Activated naive CD8-positive, alpha-beta T cell treated with anti-CD3 and anti-CD28 coated beads, Interleukin-2, amount 50 U/mL, for 24 hours (primary cell): ENCODE data around the gene KCNC1.

Source experiments
- ATAC-seq: fragments of 150-1000 bp; cut with Tn5 transposase; one replicate; pipeline ENCODE4 v1.10.0; 2021
- DNase-seq: peaks from one replicate; pipeline ENCODE4 v3.0.0; 2021
- H3K27ac Mint-ChIP-seq: one replicate; pipeline ENCODE4 v1.8.0; 2021; ENCODE audit warnings: mild to moderate bottlenecking, mixed read lengths
- H3K27me3 Mint-ChIP-seq: one replicate; pipeline ENCODE4 v1.8.0; 2021; ENCODE audit warnings: mixed read lengths
- H3K36me3 Mint-ChIP-seq: one replicate; pipeline ENCODE4 v1.8.0; 2021; ENCODE audit warnings: low read depth, mixed read lengths
- H3K4me1 Mint-ChIP-seq: one replicate; pipeline ENCODE4 v1.8.0; 2021; ENCODE audit warnings: mixed read lengths
- H3K4me3 Mint-ChIP-seq: one replicate; pipeline ENCODE4 v1.8.0; 2021; ENCODE audit warnings: mild to moderate bottlenecking, moderate library complexity, mixed read lengths
- H3K9me3 Mint-ChIP-seq: one replicate; pipeline ENCODE4 v1.8.0; 2021; ENCODE audit warnings: mixed read lengths

Gene KCNC1

DNA sequence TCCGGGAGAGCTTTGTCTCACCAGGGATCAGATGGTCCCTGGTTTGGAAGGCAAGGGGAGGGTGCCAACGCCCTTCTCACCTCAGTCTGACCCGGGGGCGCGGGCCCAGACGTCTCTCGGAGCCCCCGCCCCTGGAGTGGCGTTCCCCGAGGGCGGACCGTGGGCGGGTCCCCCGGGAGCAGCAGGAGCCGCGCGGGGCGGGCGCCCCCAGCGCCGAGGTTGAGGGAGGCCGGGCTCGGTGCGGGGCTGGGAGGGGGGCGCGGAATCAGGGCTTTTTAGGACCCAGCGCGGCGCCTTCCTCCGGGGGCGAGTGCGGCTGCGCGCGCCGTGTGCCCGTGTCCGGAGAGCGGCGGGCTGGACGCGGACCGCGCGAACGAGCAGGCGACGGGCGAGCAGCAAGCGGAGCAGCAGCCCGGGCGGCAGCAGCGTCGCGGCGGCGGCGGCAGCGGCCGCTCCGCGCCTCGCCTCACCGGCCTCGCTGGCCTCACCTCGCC is at the start of gene KCNC1:
Gene KCNC1, plus strand, starts transcription at position 364 of the 494 bp plus-strand sequence. CDS start 1,222 bp downstream, outside the sequence.
- ATAC-seq = no peak
- H3K9me3 Mint-ChIP-seq = no peaks in the 10 kb centered on the region
- no peak within 1 kb of the TSS for H3K27ac Mint-ChIP-seq
- no peak for DNase-seq
- H3K36me3 Mint-ChIP-seq = peaks cover 2% of the 10 kb centered on the region
- H3K4me3 Mint-ChIP-seq = no peak within 1 kb of the TSS
- peaks cover 4% of the 10 kb centered on the region for H3K4me1 Mint-ChIP-seq
- peaks cover 61% of the 10 kb centered on the region for H3K27me3 Mint-ChIP-seq

DNA sequence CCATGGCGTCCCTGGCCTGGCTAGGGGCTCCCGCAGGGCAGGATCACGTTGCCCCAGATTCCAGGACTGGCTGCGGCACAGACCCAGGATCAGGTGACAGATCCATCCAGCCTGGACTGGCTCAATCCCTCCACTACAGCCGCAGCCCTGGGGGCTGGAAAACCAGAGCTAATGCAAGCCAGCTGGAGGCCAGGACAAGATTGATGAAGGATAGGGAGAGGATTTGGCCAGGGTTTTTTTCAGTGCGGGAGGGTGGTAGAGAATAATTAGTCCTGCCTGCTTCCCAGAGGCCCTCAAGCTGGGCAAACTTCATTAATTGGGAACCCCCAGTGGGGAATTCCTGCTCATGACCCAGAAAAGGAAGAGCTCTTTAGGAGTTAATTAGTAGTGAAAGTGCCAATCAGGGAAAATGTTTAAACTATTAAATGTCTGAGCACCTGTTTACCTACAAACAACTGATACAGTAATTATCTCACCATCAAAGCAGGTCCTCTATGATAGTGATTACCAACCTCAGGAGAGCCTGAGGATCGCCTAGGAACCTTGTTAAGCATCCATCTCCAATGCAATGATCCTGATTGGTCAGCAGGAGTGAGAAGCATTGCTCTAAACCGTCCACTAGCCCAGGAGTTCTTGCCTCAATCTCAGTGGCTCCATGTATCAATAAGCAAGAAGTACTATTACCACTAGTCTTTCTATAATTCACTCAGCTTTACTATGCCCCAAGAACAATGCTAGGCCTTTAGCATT is 48.2 kb upstream of the KCNC1 start:
- Mint-ChIP-seq H3K36me3 (no peaks in the 10 kb centered on the region), H3K27me3 (peaks cover 12% of the 10 kb centered on the region), H3K4me1 (no peaks in the 10 kb centered on the region), H3K9me3 (no peaks in the 10 kb centered on the region), H3K27ac (no peak overlapping the region), H3K4me3 (no peak overlapping the region)
- DNase-seq (no peak), ATAC-seq (no peak)

DNA sequence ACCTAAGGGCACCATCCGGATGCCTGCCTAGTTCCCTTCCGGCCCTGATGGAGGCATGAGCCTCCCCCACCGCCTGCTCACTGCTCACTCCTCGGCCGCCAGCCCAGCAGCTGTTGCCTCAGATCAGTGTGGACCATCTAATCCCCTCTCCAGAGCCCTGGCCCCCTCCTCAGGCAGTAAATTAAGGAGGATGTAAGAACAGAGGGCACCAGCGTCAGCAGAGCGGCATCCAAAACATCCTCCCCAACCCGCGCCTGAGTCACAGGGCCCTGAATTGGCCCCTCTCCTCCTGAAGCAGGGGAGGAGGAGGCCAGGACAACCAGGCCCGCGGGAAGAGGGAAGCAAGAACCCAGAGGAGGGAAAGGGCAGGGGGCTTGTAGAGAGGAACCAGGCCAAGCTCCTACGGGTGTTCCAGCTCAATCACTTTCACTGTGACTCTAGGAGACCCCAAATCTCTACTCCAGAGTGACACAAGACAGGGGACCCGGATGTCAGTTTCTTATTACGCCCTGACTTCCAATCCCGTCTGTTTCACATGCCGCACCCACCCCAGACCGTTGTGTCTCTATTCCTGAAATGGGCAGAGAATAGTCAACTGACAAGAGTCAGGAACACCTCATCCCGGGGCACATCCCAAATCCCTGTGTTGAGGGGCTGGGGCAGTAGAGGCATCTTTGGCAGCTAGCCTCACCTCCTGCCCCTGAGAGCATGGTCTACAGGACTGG is 46.5 kb upstream of the KCNC1 start:
- no peaks in the 10 kb centered on the region for H3K36me3 Mint-ChIP-seq
- H3K27me3 Mint-ChIP-seq = peaks cover 16% of the 10 kb centered on the region
- DNase-seq (no peak), ATAC-seq (no peak)
- no peak overlapping the region for H3K4me3 Mint-ChIP-seq
- no peak overlapping the region for H3K27ac Mint-ChIP-seq
- no peaks in the 10 kb centered on the region for H3K9me3 Mint-ChIP-seq
- H3K4me1 Mint-ChIP-seq = no peaks in the 10 kb centered on the region

DNA sequence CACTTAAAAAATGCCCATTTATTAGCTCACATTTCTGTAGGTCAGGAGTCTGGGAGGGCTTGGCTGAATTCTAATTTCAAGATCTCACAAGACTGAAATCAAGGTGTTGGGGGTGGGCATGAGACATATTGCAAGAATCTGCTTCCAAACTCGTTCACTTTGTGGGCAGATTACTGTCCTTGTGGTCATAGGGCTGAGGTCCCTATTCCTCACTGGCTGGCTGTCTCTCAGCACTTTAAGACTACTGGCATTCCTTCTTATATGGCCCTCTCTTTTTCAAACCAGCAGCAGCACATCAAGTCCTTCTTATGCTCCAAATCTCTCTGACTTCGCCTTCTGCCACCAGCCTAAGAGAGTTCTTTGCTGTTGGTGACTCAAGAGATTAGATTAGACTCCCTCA is 43.0 kb upstream of the KCNC1 start:
- Mint-ChIP-seq H3K27ac (no peak overlapping the region), H3K27me3 (peaks cover 39% of the 10 kb centered on the region), H3K4me3 (no peak overlapping the region), H3K36me3 (no peaks in the 10 kb centered on the region), H3K4me1 (no peaks in the 10 kb centered on the region), H3K9me3 (no peaks in the 10 kb centered on the region)
- DNase-seq (no peak), ATAC-seq (no peak)

DNA sequence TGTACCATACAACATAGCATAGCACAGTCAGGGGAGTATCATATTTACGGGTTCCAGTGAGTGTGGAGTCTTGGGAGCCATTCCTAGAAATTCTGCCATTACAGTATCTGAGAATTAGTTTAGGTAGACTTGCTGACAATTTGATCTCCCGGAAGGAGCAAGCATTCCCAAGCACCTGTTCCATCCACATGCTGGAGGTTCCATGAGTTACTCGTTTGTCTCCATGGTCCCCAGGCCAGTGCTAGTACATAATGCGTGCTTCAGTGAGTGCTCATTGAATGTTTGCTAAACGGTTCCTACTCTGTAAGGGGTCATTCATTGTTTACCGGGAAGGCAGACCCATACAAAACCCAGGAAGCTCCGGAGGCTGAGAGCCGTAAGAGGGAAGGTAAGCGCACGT is 42.6 kb upstream of the KCNC1 start:
- Mint-ChIP-seq H3K36me3 (no peaks in the 10 kb centered on the region), H3K4me1 (no peaks in the 10 kb centered on the region), H3K27me3 (peaks cover 43% of the 10 kb centered on the region), H3K27ac (no peak overlapping the region), H3K9me3 (no peaks in the 10 kb centered on the region), H3K4me3 (no peak overlapping the region)
- DNase-seq = no peak
- ATAC-seq = no peak

DNA sequence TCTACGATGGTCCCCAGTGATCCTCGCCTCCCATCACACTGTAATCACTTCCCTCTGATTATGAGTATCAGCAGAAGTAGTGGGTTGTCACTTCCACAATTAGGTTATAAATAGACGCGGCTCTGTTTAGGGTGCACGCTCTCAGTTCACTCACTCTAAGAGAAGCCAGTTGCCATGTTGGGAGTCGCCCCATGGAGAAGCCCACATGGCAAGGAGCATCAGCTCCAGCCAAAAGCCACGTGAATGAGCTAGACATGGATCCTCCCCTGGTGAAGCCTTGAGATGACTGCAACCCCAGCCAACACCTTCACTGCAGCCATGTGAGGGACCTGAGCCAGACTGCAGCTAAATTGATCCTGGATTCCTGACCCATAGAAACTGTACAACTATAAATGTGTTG is 41.6 kb upstream of the KCNC1 start:
- Mint-ChIP-seq H3K27ac (no peak overlapping the region), H3K27me3 (peaks cover 47% of the 10 kb centered on the region), H3K4me3 (no peak overlapping the region), H3K4me1 (no peaks in the 10 kb centered on the region), H3K36me3 (no peaks in the 10 kb centered on the region), H3K9me3 (no peaks in the 10 kb centered on the region)
- DNase-seq = no peak
- ATAC-seq = no peak

DNA sequence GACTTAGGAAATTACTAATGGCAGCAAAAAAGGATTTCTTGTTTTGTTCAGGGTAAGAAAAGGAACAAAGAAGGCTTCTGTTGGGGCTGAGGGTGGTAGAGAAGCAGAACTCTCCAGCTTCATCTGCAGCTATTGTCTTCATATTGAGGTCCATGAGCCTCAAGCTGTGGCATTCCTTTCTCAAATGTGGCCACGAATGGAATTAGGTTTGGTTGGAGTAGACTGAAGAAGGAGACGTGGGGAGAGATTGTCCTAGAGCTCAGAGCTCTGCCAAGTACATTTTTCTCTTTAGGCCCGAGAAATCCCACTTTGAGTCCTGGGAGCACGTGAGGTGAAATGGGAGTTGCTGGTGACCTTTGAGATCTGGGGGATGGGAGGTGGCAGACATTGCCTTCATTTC is 41.0 kb upstream of the KCNC1 start:
- Mint-ChIP-seq H3K27me3 (peaks cover 50% of the 10 kb centered on the region), H3K27ac (no peak overlapping the region), H3K4me3 (no peak overlapping the region), H3K9me3 (no peaks in the 10 kb centered on the region), H3K36me3 (no peaks in the 10 kb centered on the region), H3K4me1 (no peaks in the 10 kb centered on the region)
- DNase-seq (no peak), ATAC-seq (no peak)

DNA sequence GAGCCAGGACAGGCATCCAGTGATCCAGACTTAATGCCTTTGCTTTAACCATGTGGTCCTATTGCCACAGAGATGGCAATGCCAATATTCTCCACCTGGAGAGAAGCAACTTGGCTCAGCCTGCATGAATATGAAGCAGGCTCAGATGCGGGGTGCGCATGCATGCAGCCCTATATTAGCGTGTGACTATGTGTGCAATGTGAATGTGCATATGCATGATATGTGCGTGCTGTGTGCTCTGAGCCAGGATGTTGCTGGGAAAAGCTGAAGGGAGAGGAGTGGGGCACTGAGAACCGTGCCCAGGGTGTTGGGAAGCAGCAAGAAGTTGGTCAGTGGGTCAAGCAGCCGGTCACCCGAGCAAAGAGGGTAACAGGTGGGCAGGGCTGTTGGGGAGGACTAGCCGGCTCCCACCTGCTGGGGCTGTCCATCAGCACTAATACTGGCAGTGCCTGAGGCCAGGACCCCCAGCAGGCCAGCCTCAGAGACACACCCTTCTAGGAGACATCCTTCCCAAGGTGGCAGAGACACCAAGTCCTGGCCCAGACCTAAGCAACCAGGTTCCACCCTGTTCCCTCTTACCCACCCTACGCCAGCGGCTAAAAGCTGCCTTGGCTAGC is 40.0 kb upstream of the KCNC1 start:
- H3K4me1 Mint-ChIP-seq = no peaks in the 10 kb centered on the region
- DNase-seq = no peak
- H3K9me3 Mint-ChIP-seq = no peaks in the 10 kb centered on the region
- no peak for ATAC-seq
- H3K4me3 Mint-ChIP-seq = no peak overlapping the region
- no peak overlapping the region for H3K27ac Mint-ChIP-seq
- peaks cover 50% of the 10 kb centered on the region for H3K27me3 Mint-ChIP-seq
- H3K36me3 Mint-ChIP-seq = no peaks in the 10 kb centered on the region

DNA sequence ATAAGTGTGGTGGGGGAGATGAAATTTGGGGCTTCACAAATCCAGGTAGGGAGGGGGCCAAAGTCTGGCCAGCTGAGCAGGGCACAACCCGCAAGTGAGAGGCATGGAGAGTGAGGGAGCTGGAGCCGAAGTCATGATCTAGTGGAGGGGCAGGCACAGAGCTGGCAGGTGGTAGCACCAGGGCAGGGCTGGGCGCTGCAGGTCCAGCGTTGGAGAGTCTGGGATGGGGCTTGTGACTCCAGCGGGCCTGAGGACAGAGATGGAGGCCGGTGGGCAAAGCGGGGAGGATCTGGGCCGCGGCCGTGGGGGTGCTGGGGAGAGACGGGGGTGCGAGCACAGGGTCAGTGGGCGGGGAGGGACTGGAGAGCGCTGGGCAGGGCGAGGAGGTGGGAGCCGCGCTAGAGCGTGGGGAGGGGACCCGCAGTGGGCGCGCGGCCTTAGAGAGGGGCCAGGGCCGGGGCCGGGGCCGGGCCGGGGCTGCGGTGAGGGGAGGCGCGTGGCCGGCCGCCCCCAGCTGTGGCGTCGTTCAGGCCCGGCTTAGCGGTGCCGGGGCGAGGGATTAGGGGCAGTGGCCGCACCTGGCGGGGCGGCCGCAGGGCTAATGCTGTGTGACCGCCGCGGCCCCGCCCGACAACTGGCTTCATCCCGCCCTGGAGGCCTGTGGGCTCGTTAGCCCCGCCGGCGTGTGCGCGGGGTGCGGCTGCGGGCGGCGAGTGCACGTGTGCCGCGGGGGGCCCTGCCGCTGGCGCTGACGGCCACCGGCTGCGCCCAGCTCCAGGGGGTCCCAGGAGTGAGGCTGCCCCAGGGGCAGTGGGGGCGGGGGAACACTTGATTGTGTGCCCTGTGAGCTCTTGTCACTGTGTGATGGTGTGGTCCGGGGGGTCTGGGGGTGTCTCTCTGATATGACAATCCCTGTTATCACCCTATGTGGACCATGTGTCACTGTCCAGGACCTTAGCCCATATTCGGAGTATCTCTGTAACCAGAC is 38.8 kb upstream of the KCNC1 start:
- no peak for DNase-seq
- Mint-ChIP-seq H3K4me1 (no peaks in the 10 kb centered on the region), H3K27ac (no peak overlapping the region), H3K4me3 (no peak overlapping the region), H3K27me3 (peaks cover 50% of the 10 kb centered on the region), H3K9me3 (no peaks in the 10 kb centered on the region), H3K36me3 (no peaks in the 10 kb centered on the region)
- peak; percentile 13 for ATAC-seq

DNA sequence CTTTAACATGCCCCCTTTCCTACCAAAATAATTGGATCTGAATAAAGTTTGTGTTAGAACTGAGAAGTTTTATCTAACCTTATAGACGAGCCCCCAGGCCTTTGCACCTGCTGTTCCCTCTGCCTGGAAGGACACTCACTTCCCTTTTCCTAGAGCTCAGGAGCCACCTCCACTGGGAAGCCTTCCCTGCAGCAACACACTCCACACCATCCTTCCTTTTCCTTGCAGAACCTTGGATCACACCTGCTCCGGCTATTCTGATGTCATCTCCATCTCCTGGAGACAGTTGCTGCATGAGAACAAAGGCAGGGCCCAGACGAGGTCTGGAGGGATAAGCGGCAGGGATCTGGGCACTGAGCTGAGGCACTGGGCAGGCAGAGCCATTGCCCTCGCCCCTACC is 37.8 kb upstream of the KCNC1 start:
- Mint-ChIP-seq H3K4me3 (no peak overlapping the region), H3K27me3 (peaks cover 44% of the 10 kb centered on the region), H3K27ac (no peak overlapping the region), H3K9me3 (no peaks in the 10 kb centered on the region), H3K4me1 (no peaks in the 10 kb centered on the region), H3K36me3 (no peaks in the 10 kb centered on the region)
- ATAC-seq (no peak), DNase-seq (no peak)

DNA sequence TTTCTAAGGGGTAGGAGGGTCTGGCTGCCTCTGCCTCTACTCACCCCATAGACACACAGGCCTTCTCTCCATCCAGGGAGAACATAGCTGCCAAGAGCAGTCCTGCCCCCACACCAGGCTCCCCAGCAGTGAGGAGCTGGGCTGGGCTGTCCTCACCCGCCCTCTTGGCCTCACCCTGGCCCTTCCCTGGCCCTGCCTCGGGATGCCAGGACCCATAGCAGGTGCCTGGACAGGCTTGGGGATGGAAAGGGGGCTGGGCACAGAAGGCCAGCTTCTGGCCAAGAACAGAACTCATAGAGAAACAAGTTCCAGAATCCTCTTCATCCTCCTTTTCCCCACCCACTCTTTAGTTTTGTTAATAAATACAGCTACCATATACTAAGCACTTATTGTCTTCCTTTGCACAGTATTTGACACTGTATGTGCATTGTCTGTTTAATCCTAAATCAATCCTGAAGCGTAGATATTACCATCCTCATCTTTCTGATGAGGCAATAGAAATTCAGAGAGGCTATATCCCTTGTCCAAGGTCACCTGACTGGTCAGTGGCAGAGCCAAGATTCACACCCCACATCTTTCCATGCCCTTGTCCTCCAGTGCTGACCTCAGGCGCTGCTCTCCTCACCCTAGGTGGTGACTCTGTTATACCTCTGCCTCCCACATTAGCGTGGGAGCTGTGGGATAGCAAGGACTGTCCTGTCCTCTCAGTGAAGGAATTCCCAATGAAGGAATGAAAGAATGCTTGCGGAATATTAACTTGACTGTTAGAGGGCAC is 37.2 kb upstream of the KCNC1 start:
- H3K9me3 Mint-ChIP-seq = no peaks in the 10 kb centered on the region

DNA sequence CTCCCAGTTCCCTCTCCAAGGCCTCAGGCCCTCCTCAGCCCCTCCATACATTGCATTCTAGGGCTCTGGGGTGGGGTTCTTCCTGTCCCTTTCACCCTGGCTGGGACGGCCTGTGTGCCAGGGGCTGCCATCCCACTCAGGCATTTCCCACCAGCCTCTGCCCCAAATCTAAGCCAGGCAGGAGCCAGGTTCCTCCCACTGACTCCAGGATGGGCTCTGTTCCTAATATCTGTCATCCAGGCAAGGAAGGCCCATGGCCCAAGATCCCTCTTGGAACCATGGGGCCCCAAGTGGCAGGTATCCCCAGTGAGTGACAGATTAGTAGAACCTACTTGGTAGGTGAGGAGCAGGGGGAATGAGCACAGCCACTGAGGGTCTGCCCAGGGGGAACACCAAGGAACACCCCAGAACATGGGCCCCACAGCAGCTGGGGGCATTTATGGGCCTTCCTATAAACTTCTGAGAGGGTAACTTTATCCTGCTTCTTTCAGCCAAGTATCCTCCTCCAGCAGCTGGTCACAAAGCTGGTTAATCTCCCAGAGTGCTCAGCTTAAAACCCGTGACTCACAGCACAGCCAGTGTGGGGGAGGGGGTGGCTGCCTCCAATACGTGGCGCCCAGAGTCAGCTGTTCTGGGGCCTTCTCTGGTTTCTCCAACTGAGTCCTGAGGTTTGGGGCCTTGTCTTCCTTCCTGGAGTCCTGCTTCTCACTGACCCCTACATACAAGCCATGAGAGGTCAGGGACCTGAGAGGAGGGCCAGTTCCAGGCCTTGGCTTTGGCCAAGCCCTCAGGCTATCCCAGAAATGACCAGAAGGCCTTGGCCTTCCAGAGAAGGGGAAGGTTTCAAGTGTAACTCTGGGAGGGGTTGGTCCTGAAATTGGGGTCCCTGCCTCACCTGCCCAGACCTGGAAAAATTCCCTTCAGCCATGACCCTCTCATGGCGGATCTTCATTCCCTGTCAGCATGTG is 35.1 kb upstream of the KCNC1 start:
- Mint-ChIP-seq H3K27me3 (peaks cover 32% of the 10 kb centered on the region), H3K4me3 (no peak overlapping the region), H3K36me3 (no peaks in the 10 kb centered on the region), H3K4me1 (no peaks in the 10 kb centered on the region), H3K9me3 (peaks cover 3% of the 10 kb centered on the region), H3K27ac (no peak overlapping the region)
- ATAC-seq (no peak), DNase-seq (no peak)

More for the DNA sequence above, 37.2 kb upstream of the KCNC1 start:
- Mint-ChIP-seq H3K4me3 (no peak overlapping the region), H3K4me1 (no peaks in the 10 kb centered on the region), H3K27ac (no peak overlapping the region), H3K36me3 (no peaks in the 10 kb centered on the region), H3K27me3 (peaks cover 42% of the 10 kb centered on the region)
- no peak for DNase-seq
- no peak for ATAC-seq

DNA sequence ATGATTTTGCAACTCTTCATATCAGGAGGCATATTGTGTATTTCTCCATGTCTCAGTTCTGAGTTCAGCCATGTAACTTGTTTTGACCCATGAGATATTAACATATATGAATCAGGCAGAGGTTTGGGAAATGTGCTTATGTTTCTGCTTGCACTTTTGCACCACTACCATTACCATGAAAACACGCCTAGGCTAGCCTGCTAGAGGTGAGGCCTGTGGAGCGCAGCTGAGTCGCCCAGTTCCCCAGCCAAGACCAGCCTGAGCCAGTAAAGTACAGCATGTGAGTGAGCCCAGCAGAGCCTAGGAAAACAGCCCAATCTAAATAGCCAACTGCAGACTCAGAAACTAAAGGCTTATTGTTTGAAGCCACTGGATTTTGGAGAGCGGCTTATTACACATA is 33.6 kb upstream of the KCNC1 start:
- H3K27me3 Mint-ChIP-seq = peaks cover 24% of the 10 kb centered on the region
- H3K27ac Mint-ChIP-seq = no peak overlapping the region
- H3K36me3 Mint-ChIP-seq = no peaks in the 10 kb centered on the region
- no peak for DNase-seq
- no peak for ATAC-seq
- H3K9me3 Mint-ChIP-seq = peaks cover 3% of the 10 kb centered on the region
- no peaks in the 10 kb centered on the region for H3K4me1 Mint-ChIP-seq
- H3K4me3 Mint-ChIP-seq = no peak overlapping the region
